Epithelial cell of esophagus (primary cell): ENCODE data around the gene ARMC2.
"Not testable (repeated sequence)": the region's sequence is repeated elsewhere in the genome, so short reads cannot be mapped to it uniquely, and the experiment has no call there.

Experiments used
- DNase-seq: peaks from one replicate; pipeline ENCODE4 v3.0.0; 2010; ENCODE audit warnings: low read depth
- H3K4me3 ChIP-seq: 2 replicates; pipeline ENCODE4 v1.5.1; 2011; ENCODE audit warnings: mild to moderate bottlenecking, low read length, control low read depth
- TF ChIP-seq, protein P1 (sequence below): IDR thresholded peaks from 2 replicates; pipeline ENCODE4 v1.5.1; 2011; ENCODE audit warnings: low read depth, mild to moderate bottlenecking, low read length, control low read depth, inconsistent platforms; ENCODE audit not compliant: insufficient read depth; ENCODE audit errors: missing control alignments

Gene ARMC2

DNA sequence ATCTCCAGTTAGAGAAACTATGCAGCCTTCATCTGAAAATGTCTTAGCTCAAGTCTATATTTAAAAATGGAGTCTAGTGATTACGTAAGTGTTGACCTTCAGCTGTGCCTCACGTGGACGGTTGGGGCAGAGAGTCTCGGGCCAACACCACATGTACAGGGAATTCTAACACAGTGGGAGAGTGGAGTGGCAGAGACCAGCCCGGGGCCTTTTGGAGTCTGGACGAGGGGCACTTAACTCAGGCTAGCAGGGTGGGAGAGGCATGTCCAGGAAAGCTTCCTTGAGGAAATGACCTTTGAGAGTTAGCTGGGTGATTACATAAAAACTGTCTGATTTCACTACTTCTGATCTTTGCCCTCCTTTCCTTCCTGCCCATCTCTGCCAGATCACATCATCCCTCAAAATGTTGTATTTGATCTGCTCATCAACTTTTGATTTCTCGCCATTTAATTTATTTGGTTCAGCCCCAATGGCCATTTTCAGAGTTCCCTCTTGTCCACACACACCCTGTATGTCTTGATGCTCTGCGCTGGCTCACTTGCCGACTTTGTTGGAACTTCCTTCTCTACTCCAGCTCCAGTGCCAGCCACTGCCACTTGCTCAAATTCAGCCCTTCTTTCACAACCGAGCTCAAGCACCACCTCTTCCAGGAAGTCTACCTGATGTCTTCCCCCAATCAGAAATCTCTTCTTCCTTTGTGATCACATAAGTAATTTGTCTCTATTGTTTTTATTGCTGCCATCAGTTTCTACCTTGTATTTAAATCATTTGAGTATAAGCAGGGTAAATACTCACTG is 2.6 kb downstream of the ARMC2 start:
- no peak for DNase-seq
- TF ChIP-seq, protein P1, sequence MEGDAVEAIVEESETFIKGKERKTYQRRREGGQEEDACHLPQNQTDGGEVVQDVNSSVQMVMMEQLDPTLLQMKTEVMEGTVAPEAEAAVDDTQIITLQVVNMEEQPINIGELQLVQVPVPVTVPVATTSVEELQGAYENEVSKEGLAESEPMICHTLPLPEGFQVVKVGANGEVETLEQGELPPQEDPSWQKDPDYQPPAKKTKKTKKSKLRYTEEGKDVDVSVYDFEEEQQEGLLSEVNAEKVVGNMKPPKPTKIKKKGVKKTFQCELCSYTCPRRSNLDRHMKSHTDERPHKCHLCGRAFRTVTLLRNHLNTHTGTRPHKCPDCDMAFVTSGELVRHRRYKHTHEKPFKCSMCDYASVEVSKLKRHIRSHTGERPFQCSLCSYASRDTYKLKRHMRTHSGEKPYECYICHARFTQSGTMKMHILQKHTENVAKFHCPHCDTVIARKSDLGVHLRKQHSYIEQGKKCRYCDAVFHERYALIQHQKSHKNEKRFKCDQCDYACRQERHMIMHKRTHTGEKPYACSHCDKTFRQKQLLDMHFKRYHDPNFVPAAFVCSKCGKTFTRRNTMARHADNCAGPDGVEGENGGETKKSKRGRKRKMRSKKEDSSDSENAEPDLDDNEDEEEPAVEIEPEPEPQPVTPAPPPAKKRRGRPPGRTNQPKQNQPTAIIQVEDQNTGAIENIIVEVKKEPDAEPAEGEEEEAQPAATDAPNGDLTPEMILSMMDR, result no peak
- H3K4me3 ChIP-seq, result no peak overlapping the region

DNA sequence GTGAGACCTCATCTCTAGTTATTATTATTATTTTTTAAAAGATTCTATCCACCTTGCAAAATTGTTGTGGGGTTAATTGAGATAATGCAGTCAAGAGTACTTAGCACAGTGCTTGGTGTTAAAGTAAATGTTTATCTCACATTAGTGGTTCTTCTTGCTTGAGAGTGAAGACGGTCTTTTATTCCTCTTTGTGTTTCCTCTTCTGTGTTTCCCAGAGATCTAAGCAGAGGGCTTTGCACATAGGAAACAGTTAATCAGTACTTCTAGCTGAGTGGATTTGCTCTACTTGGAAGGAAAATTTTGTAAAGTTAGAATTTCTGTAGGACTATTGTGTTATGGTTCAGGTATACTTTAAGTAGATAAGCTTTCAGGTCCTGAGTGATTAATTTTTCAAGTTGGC is 3.5 kb downstream of the ARMC2 start:
- H3K4me3 ChIP-seq, result no peak overlapping the region
- TF ChIP-seq, protein P1, result no peak
- DNase-seq, result no peak

DNA sequence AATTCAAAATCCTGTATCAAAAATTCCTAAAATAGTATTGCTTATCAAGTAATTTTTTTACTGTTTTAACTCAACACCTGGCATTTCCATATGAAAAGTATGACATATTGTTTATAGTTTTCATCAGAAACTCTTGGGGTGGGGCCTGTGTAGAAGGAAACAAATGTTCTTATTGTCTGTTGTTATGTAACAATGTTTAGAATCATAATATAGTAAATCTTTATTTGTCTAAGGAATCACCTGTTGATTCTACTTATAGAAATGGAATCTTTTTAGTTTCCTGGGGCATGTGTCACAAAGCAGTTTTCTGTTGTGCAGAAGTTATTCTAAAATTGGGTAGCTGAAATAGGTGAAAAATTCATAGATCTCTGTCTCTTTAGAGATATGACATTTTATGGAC is 4.9 kb downstream of the ARMC2 start:
- TF ChIP-seq, protein P1, result no peak
- DNase-seq, result no peak
- H3K4me3 ChIP-seq, result no peak overlapping the region

DNA sequence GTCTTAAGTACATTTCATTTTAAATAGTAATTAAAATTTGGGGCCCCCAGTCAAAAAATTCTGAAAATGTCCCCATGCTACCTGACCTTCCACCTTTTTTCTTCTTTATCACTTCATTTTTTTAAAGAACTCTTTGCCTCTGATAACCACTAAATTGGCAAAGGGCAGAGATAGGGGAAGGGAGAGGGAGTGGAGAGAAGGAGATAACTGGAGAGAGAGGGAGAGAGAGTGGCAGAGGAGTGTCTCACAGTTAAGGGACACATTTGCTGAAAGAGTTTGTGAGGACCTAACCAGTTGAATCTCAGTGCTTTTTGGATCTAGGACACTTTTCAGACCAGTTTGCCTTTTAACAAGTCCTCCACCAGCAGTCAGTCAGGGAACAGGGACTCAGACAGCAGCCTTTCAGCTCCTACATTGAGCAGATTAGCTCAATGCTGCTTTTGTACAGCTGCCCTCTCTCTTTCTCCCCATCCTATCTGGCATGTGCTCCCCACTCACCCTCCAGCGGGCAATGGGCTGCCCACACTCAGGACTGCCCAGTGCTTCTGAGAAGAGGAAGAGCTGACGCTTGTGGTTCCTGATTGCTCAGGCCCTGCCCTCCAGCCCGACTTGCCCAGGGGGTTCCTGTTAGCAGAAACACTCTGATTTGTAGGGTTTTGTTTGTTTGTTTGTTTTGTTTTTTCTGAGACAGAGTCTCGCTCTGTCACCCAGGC is 14.4 kb downstream of the ARMC2 start:
- TF ChIP-seq, protein P1, result no peak
- DNase-seq, result no peak
- H3K4me3 ChIP-seq, result no peak overlapping the region

DNA sequence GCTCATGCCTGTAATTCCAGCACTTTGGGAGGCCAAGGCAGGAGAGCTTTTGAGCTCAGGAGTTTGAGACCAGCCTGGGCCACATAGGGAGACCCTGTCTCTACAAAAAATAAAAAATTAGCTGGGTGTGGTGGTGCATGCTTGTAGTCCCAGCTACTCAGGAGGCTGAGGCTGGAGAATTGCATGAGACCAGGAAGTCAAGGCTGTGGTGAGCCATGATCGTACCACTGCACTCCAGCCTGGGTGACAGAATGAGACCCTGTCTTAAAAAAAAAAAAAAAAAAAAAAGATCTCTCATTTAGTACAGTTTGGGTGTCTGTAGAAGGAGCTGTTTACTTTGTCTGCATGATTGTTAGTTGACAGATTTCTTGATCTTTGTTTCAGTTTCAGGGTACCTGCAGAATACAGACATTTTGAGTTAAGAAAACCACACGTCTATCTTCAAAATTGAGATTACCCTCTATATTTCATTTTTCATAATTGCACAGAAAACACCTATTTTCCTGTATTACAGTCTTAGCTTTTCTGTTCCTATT is 17.6 kb downstream of the ARMC2 start:
- not testable (repeated sequence) for DNase-seq, H3K4me3 ChIP-seq

DNA sequence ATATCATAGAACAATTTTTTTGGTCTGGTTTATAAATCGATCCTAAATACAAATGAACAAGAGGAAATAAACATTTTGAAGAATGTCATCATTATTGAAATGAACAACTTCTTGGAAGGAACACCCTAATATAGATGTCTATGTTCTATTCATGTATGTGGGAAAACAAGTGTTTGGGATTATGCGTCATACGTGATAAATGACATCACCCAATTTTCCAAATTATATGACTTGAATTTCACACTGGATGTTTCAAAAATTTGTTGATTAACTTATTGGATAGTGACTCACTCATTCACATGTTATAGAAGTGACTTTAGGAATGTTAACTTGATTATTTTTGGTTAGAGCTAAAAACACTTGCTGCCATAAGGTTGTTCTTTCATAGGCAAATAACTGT is 18.6 kb downstream of the ARMC2 start:
- TF ChIP-seq, protein P1, result no peak
- no peak for DNase-seq

DNA sequence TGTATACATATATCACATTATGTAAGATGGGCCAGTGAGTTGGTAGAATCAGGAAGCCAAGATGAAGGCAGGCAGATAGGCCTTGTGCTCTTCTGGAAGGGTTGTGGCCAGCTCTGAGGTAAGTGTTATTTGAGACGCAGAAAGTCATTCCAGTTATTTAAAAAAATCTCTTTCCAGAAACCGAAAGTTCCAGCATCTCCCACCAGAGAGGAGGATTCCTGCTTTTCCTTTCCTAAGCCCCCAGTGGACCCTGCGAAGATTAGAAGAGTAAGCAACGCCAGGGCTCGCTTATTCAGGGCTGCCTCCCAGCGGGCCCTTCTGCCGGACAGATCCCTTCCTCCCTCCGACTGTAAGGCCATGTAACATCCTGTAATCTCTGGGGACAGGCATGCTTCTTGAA is 20.4 kb downstream of the ARMC2 start:
- no peak for DNase-seq
- TF ChIP-seq, protein P1, result no peak

More for the DNA sequence above, 18.6 kb downstream of the ARMC2 start:
- H3K4me3 ChIP-seq, result no peak overlapping the region

More for the DNA sequence above, 20.4 kb downstream of the ARMC2 start:
- no peak overlapping the region for H3K4me3 ChIP-seq
